NOMO-1 treated with DMSO at 0.1 percent for 48 hours (cell line): ENCODE results near the gene LRRC9.
"Not testable (repeated sequence)": the region's sequence is repeated elsewhere in the genome, so short reads cannot be mapped to it uniquely, and the experiment has no call there.

Source experiments
- DNase-seq: peaks from one replicate; lab custom pipeline; 2025; ENCODE audit not compliant: unreplicated experiment; lab: John Stamatoyannopoulos, UW

Gene LRRC9

GRCh38 chr14:59952141-59952540 is 32.2 kb downstream of the LRRC9 start:
- not testable (repeated sequence) for DNase-seq

GRCh38 chr14:59957890-59958289 is 37.9 kb downstream of the LRRC9 start:
- not testable (repeated sequence) for DNase-seq

- DNase-seq, result no peak
Observed at GRCh38 chr14:59959668-59960067, 39.7 kb downstream of the LRRC9 start.

DNA sequence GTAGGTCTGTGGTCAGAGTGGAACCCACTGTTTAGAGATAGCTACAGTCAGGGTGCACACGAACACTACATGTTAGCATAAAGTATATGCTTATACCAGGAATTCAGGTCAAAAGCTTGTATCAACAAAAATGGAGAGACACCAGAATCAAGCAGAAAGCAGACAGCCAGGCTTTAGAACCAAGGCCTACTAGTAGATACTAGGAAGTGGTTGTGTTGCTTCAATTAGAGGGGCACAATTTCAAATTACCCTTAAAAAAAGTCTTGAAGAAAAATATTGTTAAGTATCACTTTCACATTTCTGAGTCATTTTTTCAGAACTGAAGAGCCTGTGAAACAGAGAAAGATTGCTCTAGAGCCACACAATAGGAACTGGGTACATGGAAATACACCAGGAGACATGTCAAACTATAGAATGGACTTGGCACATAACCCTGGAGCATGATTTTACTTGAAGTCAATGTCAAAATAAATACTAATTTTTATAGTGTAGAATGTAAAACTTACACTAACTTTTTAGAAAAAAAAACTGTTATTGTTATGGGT is 41.6 kb downstream of the LRRC9 start:
- DNase-seq, result no peak

DNA sequence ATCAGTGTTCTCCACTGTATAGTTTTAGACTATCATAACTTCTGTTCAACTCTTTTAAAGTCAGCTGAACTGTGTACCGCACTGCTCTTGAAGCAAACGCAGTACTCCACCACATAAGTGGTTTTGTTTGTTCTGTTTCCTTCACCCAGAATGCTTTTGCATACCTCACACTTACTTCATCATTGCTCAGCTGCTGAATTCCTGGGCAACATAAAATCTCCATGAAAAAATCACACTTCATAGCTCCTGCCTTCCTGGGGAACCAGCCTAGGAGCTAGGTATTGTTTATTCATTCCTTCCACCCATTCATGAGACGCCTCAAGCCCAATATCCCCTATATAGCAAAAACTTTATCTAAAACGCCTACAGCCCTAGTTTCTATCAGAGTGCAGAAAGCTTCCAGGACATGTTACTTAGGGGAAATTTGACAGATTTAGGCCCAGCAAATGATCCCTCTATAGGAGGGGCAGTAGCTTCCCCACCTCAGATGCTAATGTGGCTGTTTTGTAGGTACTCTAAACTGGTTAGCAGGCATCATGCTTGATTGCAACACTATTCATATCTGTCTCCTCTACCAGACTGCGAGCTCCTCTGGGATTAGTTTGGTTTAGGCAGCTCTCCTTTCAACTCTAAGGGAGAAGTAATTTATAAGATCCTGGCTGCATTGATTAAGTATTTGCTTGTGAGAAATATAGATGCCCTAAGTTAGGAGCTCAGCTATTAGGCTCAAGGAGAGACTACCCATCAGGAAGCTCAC is 44.5 kb downstream of the LRRC9 start:
- DNase-seq, result no peak

- DNase-seq, result no peak
Observed at GRCh38 chr14:59969319-59969718, 49.4 kb downstream of the LRRC9 start.

GRCh38 chr14:59981564-59981963 is 61.6 kb downstream of the LRRC9 start:
- no peak for DNase-seq

- no peak for DNase-seq
Observed at GRCh38 chr14:59983048-59983447, 63.1 kb downstream of the LRRC9 start.

DNA sequence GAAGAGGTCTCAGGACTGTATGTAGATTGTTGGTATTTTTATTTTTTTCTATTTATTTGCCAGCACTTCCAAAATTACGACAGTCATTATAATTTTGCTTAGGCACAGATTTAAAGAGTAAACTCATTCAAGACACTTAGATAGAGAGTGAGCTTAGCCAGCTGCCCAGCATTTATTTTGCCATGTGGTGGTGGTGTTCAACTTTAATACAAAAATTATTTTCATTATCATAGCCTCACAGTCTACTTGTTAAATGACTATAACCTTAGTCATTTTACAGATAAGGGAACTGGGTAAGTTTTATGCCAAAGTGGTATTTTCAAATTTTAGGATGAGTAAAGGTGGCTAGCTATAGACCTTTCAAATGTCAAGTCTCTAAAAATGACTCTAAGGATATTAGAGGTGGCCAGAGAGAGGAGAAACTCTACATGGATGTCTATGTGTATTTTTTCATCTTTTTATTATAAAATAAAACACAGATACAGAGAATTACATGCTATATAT is 66.7 kb downstream of the LRRC9 start:
- DNase-seq, result no peak

- no peak for DNase-seq
Observed at GRCh38 chr14:59997449-59997848, 77.5 kb downstream of the LRRC9 start.

DNA sequence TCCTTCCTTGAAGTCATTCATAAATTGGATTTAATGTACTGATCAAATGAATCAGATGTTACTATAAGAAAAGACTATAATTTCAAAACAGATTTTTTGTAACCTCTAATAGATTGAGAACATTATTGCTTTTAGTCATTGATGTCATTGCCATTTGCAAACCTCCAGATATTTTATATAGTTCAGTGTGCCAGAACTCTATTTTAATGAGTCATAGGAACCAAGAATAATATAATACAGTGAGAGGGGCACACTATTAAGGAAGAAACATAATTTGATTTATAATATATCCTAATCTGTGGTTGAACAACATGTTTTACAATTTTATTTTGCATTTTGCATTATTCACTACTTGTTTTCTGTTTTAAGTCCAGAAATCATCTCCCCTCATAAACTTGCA is 78.0 kb downstream of the LRRC9 start:
- DNase-seq, result no peak

DNA sequence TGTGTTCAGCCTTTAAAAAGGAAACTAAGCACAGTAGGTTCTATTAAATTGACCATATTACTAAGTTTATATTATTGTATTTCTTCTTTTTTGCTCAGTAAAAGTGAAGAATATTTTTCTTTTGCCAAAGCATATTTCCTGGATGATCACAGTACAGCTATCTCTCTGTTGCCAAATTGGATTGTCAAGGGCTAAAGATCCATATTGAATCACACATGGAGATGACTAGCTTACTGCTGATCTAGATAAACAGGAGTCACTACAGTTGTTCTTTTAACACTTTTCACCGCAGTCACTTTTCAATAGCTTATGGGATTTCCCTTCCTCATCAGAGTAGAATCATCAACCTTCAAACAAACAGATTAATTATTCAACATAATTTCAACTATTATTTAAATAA is 78.6 kb downstream of the LRRC9 start:
- DNase-seq, result no peak

DNA sequence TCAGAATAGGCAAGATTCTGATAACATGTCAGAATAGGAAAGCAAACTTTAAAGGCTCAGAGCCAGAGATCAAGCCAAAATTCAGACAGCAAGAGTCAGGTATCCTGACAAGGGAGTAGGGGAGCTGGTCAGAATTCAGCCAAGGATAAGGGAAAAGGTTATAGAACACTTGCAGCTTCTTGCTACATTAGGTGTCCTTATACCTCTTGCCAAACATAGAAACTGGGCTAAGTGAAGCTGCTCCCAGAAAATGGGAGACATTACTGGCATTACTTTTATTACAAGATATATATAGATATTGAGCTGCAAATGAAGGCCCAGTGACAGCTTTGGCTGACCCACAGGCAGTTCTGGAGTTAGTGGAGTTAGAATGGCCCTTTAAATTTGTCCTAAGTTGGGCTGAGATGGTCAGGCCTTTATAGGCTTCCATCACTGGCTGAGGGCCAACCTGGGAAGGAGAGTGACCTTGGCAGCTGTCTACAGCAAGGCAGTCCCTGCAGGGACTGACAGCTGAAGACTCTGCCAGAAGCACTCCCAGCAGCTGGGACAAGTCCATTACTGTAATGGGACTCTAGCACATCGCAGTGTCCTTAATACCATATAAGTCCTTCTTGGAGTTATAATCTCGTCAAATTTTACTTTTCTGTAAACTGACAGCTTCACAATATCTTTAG is 83.0 kb downstream of the LRRC9 start:
- DNase-seq, result no peak

- DNase-seq, result no peak
Observed at GRCh38 chr14:60003991-60004390, 84.0 kb downstream of the LRRC9 start.

GRCh38 chr14:60008042-60008441 is 88.1 kb downstream of the LRRC9 start:
- DNase-seq, result no peak

DNA sequence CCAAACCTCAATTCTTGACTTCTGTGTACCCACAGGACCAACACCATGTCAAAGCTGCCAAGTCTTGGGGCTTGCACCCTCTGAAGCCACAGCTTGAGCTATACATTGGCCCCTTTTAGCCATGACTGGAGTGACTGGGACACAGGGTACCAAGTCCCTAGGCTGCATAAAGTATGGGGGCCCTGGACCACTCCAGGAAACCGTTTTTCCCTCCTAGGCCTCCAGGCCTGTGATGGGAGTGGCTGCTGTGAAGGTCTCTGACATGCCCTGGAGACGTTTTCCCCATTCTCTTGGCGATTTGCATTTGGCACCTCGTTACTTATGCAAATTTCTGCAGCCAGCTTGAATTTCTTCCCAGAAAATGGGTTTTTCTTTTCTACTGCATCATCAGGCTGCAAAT is 90.3 kb downstream of the LRRC9 start:
- DNase-seq, result not testable (repeated sequence)

DNA sequence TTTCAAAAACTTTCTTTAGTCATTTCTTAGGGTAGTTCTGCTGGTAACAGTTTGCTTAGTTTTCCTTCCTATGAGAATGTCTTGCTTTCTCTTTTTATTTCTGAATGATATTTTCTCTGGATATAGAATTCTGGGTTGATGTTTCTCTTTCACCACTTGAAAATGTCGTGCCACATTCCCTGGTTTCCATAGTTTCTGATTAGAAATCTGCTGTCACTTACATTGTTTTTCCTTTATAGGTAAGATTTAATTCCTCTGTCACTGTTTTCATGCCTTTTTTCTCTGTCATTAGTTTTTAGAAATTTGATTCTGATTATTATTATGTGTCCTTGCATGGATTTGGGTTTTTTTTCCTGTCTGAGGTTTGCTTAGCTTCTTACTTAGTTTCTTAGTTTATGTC is 94.5 kb downstream of the LRRC9 start:
- DNase-seq, result no peak

DNA sequence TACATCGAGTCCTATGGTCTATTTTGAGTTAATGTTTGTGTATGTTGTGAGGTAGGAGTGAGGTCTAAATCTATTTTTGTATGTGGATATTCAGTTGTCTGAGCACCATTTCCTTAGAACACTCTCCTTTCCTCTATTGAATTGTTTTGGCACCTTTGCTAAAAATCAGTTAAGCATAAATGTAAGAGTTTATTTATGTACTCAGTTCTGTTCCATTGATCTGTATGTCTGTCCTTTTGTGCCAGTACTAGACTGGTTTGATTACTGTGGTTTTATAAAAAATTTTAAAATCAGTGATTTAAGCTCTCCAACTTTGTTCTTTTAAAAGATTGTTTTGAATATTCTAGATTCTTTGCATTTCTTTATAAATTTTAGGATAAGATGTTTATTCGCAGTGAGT is 101.7 kb downstream of the LRRC9 start:
- DNase-seq, result no peak

- DNase-seq, result no peak
Observed at GRCh38 chr14:60025571-60025970, 105.6 kb downstream of the LRRC9 start.

GRCh38 chr14:60035177-60035576 is 115.2 kb downstream of the LRRC9 start:
- no peak for DNase-seq

DNA sequence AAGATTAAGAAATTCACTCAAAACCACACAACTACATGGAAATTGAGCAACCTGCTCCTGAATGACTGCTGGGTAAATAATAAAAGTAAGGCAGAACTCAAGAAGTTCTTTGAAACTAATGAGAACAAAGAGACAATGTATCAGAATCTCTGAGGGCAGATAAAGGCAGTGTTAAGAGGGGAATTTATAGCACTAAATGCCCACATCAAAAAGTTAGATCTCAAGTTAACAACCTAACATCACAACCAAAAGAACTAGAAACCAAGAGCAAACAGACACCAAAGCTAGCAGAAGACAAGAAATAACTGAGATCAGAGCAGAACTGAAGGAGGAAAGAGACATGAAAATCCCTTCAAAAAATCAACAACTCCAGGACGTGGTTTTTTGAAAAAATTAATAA is 128.0 kb downstream of the LRRC9 start:
- DNase-seq, result not testable (repeated sequence)

GRCh38 chr14:60051721-60052221 is 131.8 kb downstream of the LRRC9 start:
- DNase-seq, result no peak
